Smooth muscle cell (in vitro differentiated cells): ENCODE measurements around the gene SLC25A34. TPM values are rescaled to one million over a fixed set of nuclear protein-coding genes. Genes with fewer than 3 reads are reported as not detected.

Source experiments
- DNase-seq: peaks from one replicate; lab custom pipeline; 2025; ENCODE audit not compliant: unreplicated experiment; lab: John Stamatoyannopoulos, UW
- H2AFZ ChIP-seq: fragments of 200-600 bp; sonication (generic); 2 replicates; pipeline ENCODE4 v1.6.0; 2016; ENCODE audit warnings: antibody characterized with exemption, low read depth, mild to moderate bottlenecking
- H3F3A ChIP-seq: fragments of 200-600 bp; sonication (generic); 2 replicates; pipeline ENCODE4 v1.6.0; 2017; ENCODE audit warnings: antibody characterized with exemption, low read depth
- H3K27ac ChIP-seq: fragments of 200-600 bp; sonication (generic); 2 replicates; pipeline ENCODE4 v1.5.1; 2016; ENCODE audit warnings: low read depth, mild to moderate bottlenecking
- H3K27me3 ChIP-seq: fragments of 200-600 bp; sonication (generic); 2 replicates; pipeline ENCODE4 v1.6.1; 2016; ENCODE audit warnings: low read depth, mild to moderate bottlenecking
- H3K36me3 ChIP-seq: fragments of 200-600 bp; sonication (generic); 2 replicates; pipeline ENCODE4 v1.5.1; 2016; ENCODE audit warnings: low read depth
- H3K4me1 ChIP-seq: fragments of 200-600 bp; sonication (generic); 2 replicates; pipeline ENCODE4 v1.5.1; 2016; ENCODE audit warnings: low read depth
- H3K4me2 ChIP-seq: fragments of 200-600 bp; sonication (generic); 2 replicates; pipeline ENCODE4 v1.6.0; 2016; ENCODE audit warnings: mild to moderate bottlenecking
- H3K4me3 ChIP-seq: fragments of 200-600 bp; sonication (generic); 2 replicates; pipeline ENCODE4 v1.5.1; 2016; ENCODE audit warnings: mild to moderate bottlenecking
- H3K79me2 ChIP-seq: fragments of 200-600 bp; sonication (generic); 2 replicates; pipeline ENCODE4 v1.6.0; 2016; ENCODE audit warnings: low read depth, mild to moderate bottlenecking
- H3K9ac ChIP-seq: fragments of 200-600 bp; sonication (generic); 2 replicates; pipeline ENCODE4 v1.6.0; 2016; ENCODE audit warnings: low read depth
- H3K9me3 ChIP-seq: fragments of 200-600 bp; sonication (generic); replicated peaks from 2 replicates; pipeline ENCODE4 v1.5.1; 2016; ENCODE audit warnings: low read depth
- H4K20me1 ChIP-seq: fragments of 200-600 bp; sonication (generic); 2 replicates; pipeline ENCODE4 v1.6.0; 2016; ENCODE audit warnings: low read depth
- WGBS: methylation state at CpG from one replicate; pipeline ENCODE4 v1.1.7; 2016; ENCODE audit warnings: low lambda C conversion rate; 5-methylcytosine and 5-hydroxymethylcytosine counted together
- polyA plus RNA-seq: library from polyadenylated mRNA; unstranded; fragments of >200 nt; fragmentation: Nextera tagmentation; extraction: Ambion mirVana; gene quantifications from 2 replicates; pipeline ENCODE4 v1.2.1, GENCODE V29; 2016
- total RNA-seq: library from RNA; depleted of rRNA; stranded (reverse); fragments of >200 nt; gene quantifications from 2 replicates; pipeline ENCODE4 v1.2.3, GENCODE V29; 2014
- TF ChIP-seq, protein P1 (sequence below): fragments of 200-600 bp; sonication (generic); IDR thresholded peaks from 2 replicates; pipeline ENCODE4 v1.5.1; 2017; ENCODE audit warnings: borderline replicate concordance, mild to moderate bottlenecking, antibody characterized with exemption; ENCODE audit not compliant: insufficient read depth, poor library complexity, severe bottlenecking

Gene SLC25A34
- total and polyA plus RNA-seq, 2 experiments from 2014 or later, result 0.76 to 1.6 TPM

DNA sequence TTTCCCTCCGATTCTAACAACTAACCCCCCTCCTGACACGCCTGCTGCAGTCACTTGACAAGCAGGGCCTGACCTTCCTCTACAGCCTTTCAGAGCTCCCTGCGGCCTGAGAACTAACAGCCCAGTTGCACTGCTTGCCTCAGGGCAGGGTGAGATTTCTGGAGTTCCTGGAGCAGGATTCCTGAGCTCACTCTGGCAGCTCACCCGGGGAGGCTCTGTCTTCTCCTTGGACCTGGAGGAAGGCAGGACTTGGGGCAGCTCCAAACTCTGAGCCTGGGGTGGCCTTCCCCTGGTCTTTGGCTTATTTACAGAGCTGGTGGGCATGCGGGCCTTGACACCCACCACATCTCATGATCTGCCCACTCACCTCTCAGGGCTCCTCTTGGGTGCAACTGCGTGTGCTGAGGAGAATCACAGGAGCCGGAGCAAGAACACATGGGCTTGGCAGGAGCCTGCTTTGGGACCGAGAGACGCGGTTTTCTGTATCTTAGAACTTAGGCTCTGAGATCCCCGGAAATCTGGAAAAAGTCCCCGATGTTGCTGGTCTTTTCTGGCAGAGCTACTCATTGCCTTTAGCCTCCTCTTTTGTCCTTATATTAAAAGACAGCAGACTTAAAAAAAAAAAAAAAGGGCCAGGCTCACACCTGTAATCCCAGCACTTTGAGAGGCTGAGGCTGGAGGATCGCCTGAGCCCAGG lies 13.1 kb upstream of the SLC25A34 start:
- no peak overlapping the region for H2AFZ ChIP-seq
- no peaks in the 10 kb centered on the region for H3K79me2 ChIP-seq
- H3K36me3 ChIP-seq, result no peaks in the 10 kb centered on the region
- DNase-seq, result no peak
- no peaks in the 10 kb centered on the region for H3K9me3 ChIP-seq
- 90% methylated on average over 13 of the region's 13 CpGs for WGBS
- no peak overlapping the region for H3K9ac ChIP-seq
- no peaks in the 10 kb centered on the region for H3F3A ChIP-seq
- H3K27me3 ChIP-seq, result no peaks in the 10 kb centered on the region
- TF ChIP-seq, protein P1, sequence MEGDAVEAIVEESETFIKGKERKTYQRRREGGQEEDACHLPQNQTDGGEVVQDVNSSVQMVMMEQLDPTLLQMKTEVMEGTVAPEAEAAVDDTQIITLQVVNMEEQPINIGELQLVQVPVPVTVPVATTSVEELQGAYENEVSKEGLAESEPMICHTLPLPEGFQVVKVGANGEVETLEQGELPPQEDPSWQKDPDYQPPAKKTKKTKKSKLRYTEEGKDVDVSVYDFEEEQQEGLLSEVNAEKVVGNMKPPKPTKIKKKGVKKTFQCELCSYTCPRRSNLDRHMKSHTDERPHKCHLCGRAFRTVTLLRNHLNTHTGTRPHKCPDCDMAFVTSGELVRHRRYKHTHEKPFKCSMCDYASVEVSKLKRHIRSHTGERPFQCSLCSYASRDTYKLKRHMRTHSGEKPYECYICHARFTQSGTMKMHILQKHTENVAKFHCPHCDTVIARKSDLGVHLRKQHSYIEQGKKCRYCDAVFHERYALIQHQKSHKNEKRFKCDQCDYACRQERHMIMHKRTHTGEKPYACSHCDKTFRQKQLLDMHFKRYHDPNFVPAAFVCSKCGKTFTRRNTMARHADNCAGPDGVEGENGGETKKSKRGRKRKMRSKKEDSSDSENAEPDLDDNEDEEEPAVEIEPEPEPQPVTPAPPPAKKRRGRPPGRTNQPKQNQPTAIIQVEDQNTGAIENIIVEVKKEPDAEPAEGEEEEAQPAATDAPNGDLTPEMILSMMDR, result no peak
- H3K27ac ChIP-seq, result no peak overlapping the region
- H3K4me1 ChIP-seq, result no peaks in the 10 kb centered on the region
- H3K4me2 ChIP-seq, result no peak overlapping the region
- H4K20me1 ChIP-seq, result peaks cover 9% of the 10 kb centered on the region
- H3K4me3 ChIP-seq, result no peak overlapping the region

DNA sequence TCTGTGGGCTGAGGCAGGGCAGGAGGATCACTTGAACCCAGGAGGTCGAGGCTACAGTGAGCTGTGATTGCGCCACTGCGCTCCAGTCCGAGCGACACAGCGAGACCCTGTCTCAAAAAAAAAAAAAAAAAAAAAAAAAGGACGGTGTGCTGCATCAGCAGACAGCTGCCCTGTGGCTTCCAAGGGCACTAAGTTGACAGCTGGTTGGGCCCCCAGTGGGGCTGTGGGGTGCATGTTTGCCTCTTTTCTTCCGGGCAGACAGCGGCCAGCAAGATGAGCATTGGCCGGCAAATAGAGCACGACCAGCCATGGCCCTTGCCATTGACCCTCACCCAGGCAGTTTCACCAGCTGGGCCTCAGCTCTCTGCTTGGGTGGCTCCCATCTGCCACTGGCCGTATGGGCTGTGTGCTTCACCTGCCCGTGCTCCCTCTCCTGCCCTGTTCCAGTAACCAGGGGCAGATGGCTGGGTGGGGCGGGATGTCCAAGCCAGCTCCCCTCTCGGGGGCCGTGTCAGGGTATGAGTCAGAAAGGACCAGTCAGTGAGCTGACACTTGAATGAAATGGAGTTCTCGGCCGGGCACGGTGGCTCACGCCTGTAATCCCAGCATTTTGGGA lies 12.3 kb upstream of the SLC25A34 start:
- Histone ChIP-seq H3K79me2 (no peaks in the 10 kb centered on the region), H4K20me1 (peaks cover 6% of the 10 kb centered on the region), H3K27me3 (no peaks in the 10 kb centered on the region), H3K36me3 (no peaks in the 10 kb centered on the region), H3F3A (no peaks in the 10 kb centered on the region), H3K9ac (no peak overlapping the region), H3K9me3 (no peaks in the 10 kb centered on the region), H3K4me3 (no peak overlapping the region), H3K4me1 (no peaks in the 10 kb centered on the region), H3K4me2 (no peak overlapping the region), H3K27ac (no peak overlapping the region), H2AFZ (no peak overlapping the region)
- DNase-seq, result no peak
- 89% methylated on average over 20 of the region's 20 CpGs for whole genome bisulfite sequencing
- TF ChIP-seq, protein P1, result no peak

DNA sequence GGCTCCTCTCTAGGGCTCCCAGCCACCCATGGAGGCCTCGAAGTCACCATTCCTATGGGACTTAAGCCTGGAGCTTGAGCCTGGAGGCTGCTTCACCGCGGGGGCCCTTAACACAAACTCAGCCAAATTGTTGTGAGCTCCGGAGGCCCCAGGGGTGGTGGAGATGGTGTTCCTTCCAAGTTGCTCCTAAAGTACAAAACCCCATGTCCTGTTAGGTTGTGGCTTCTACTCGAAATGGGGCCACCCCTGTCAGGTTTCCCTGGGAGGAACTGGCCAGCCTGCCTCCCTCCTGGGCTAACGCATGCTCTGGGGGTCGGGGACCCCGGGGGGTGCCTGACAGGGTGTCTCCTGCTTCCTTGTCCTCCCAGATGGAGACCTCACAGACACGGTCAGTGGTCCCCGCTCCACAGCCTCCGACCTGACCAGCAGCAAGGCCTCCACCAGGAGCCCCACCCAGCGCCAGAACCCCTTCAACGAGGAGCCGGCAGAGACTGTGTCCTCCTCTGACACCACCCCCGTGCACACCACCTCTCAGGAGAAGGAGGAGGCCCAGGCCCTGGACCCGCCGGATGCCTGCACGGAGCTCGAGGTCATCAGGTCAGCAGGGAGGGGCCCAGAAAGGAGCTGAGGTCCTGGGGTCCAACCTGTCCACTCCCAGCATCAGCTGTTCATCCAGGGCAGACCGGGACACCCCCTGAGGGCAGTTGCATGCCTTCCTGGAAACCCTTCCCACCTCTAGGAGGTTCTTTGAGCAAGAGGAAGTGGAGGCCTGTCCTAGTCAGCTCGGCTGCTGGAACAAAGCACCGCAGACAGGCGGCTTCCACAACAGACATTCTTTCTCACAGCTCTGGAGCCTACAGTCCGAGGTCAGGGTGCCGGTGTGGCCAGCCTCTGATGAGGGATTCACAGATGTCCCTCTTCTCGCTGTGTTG lies 10.8 kb upstream of the SLC25A34 start:
- 86% methylated on average over 26 of the region's 26 CpGs for WGBS
- TF ChIP-seq, protein P1, result no peak
- H3K27me3 ChIP-seq, result no peaks in the 10 kb centered on the region

More for the DNA sequence above, 10.8 kb upstream of the SLC25A34 start:
- no peak overlapping the region for H2AFZ ChIP-seq
- H4K20me1 ChIP-seq, result peaks cover 6% of the 10 kb centered on the region
- H3K9me3 ChIP-seq, result no peaks in the 10 kb centered on the region
- no peak for DNase-seq
- H3K27ac ChIP-seq, result no peak overlapping the region
- H3K4me1 ChIP-seq, result no peaks in the 10 kb centered on the region
- no peaks in the 10 kb centered on the region for H3K79me2 ChIP-seq
- H3F3A ChIP-seq, result no peaks in the 10 kb centered on the region
- H3K4me3 ChIP-seq, result no peak overlapping the region
- no peak overlapping the region for H3K9ac ChIP-seq
- no peak overlapping the region for H3K4me2 ChIP-seq
- H3K36me3 ChIP-seq, result no peaks in the 10 kb centered on the region
